Thoracic aorta (tissue), 2 donors: ENCODE results near the gene ERG. TPM values are rescaled to one million over a fixed set of nuclear protein-coding genes. Genes with fewer than 3 reads are reported as not detected.

ENCODE experiments used
- ATAC-seq: fragments of 150-250 bp; one replicate; pipeline ENCODE4 v1.8.0; 2017; ENCODE audit warnings: low read depth; ENCODE audit not compliant: insufficient number of reproducible peaks, low FRiP score
- DNase-seq: peaks from one replicate; pipeline ENCODE4 v3.0.0-alpha.2; 2020; ENCODE audit warnings: low spot score
- H3K27ac ChIP-seq, 2 donors: fragments of 200-600 bp; sonication (generic); 1 replicate in 1 of 2; 2 replicates in 1 of 2; pipeline ENCODE4 v1.5.1; 2016; ENCODE audit warnings: mild to moderate bottlenecking in 2 of 2, moderate library complexity in 2 of 2
- H3K27me3 ChIP-seq: fragments of 200-600 bp; sonication (generic); replicated peaks from 2 replicates; pipeline ENCODE4 v1.6.0; 2016; ENCODE audit warnings: mild to moderate bottlenecking; ENCODE audit not compliant: insufficient read depth
- H3K36me3 ChIP-seq: fragments of 200-600 bp; sonication (generic); one replicate; pipeline ENCODE4 v1.5.1; 2016
- H3K4me1 ChIP-seq, 2 donors: fragments of 200-600 bp; sonication (generic); 1 replicate in 1 of 2; 2 replicates in 1 of 2; pipeline versions ENCODE4 v1.5.1 to v1.6.0; 2016; ENCODE audit warnings: low read depth in 2 of 2, mild to moderate bottlenecking in 1 of 2; ENCODE audit not compliant: control insufficient read depth in 1 of 2
- H3K4me3 ChIP-seq: fragments of 200-600 bp; sonication (generic); 2 replicates; pipeline ENCODE4 v1.5.1; 2016; ENCODE audit warnings: mild to moderate bottlenecking
- H3K9me3 ChIP-seq: fragments of 200-600 bp; sonication (generic); 2 replicates; pipeline ENCODE4 v1.5.1; 2016
- total RNA-seq, 2 donors: library from RNA; depleted of rRNA; stranded (reverse); fragments of >200 nt; gene quantifications; one replicate each; pipeline versions ENCODE4 v1.1.0 to v1.2.3, GENCODE V29; 2016
- TF ChIP-seq, protein P1 (sequence below): fragments of 200-600 bp; sonication (generic); IDR thresholded peaks from one replicate; pipeline ENCODE4 v1.5.1; 2019; ENCODE audit warnings: antibody characterized with exemption

ERG gene
- total RNA-seq, 2 donors from 2014 or later: 40.2 to 177 TPM

DNA sequence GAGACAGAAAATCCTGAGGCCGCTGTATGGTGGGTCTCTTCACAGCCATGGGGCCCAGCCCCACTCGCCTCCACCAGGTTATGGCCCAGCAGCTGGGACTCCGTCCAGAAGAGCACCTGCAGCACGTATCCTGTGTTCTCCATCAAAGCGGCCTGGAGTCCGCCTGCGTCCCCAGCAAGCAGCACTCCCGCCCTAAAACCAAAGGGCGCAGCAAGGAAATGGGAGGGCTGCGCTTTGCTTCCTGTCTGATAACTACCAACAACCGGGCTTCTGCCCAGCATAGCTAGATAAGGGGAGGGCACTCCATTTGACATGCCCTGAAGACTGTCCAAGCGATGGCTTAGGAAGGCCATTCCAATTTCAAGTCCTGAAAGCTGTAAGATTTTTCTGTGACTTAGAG lies 121.6 kb downstream of the ERG start:
- H3K36me3 ChIP-seq: no peaks in the 10 kb centered on the region
- no peak for DNase-seq
- no peaks in the 10 kb centered on the region for H3K27me3 ChIP-seq
- peak overlapping the region; percentile 56 to 83 for H3K27ac ChIP-seq
- TF ChIP-seq, protein P1, sequence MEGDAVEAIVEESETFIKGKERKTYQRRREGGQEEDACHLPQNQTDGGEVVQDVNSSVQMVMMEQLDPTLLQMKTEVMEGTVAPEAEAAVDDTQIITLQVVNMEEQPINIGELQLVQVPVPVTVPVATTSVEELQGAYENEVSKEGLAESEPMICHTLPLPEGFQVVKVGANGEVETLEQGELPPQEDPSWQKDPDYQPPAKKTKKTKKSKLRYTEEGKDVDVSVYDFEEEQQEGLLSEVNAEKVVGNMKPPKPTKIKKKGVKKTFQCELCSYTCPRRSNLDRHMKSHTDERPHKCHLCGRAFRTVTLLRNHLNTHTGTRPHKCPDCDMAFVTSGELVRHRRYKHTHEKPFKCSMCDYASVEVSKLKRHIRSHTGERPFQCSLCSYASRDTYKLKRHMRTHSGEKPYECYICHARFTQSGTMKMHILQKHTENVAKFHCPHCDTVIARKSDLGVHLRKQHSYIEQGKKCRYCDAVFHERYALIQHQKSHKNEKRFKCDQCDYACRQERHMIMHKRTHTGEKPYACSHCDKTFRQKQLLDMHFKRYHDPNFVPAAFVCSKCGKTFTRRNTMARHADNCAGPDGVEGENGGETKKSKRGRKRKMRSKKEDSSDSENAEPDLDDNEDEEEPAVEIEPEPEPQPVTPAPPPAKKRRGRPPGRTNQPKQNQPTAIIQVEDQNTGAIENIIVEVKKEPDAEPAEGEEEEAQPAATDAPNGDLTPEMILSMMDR: no peak
- ATAC-seq: no peak
- H3K4me3 ChIP-seq: peak overlapping the region; percentile 15
- H3K4me1 ChIP-seq: peaks cover 9 to 54% of the 10 kb centered on the region in 2 donors
- no peaks in the 10 kb centered on the region for H3K9me3 ChIP-seq

- TF ChIP-seq, protein P1: no peak
- Histone ChIP-seq H3K4me3 (peak overlapping the region; percentile 15), H3K27me3 (no peaks in the 10 kb centered on the region), H3K4me1 (peaks cover 9 to 50% of the 10 kb centered on the region in 2 donors), H3K36me3 (no peaks in the 10 kb centered on the region), H3K27ac (peak overlapping the region; percentile 56 to 83), H3K9me3 (no peaks in the 10 kb centered on the region)
- ATAC-seq: no peak
- no peak for DNase-seq
These were observed 122.0 kb downstream of the ERG start for GRCh38 chr21:38376235-38376634.

DNA sequence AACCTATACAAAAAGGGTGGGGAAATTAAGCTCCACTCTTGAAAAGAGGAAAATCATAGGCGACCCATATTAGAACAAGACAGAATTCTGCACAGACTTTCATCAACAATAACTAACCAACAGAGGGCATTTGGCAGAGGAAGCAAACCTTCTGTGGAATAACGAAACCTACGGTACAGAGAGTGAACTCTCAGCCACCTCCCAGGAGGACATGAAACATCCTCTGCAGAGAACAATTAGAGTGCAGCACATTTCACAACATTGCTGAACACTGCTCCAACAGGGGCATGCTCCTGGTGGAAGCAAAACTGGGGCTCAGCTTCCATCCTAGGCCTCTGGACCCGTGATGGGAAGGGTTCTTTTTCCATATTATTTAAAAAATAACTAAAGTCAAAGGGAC lies 130.6 kb downstream of the ERG start:
- Histone ChIP-seq H3K27ac (no peak overlapping the region), H3K9me3 (no peaks in the 10 kb centered on the region), H3K4me1 (no peaks in the 10 kb centered on the region), H3K36me3 (no peaks in the 10 kb centered on the region), H3K4me3 (no peak overlapping the region), H3K27me3 (no peaks in the 10 kb centered on the region)
- no peak for ATAC-seq
- TF ChIP-seq, protein P1: no peak
- DNase-seq: no peak

DNA sequence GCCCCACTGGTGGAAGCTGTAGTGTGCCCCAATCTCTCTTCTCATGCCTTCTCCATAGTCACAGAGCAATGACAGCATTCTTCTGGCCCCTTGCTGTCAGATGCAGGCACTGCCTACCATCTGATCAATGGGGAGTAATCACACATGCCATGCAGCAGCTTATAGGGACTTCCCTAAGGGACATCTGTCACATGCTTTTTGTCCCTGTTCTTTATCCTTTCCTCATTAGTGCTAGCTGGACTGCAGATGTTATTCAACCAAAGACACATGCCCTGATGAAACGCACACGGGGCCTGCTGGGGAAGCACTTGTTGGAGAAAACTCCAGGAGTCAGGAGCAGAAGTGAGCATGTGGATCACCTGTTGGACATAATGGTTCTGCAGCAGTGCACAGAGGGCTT lies 132.8 kb downstream of the ERG start:
- no peaks in the 10 kb centered on the region for H3K9me3 ChIP-seq
- ATAC-seq (no peak), DNase-seq (no peak)
- H3K4me3 ChIP-seq: no peak overlapping the region
- TF ChIP-seq, protein P1: no peak
- H3K36me3 ChIP-seq: no peaks in the 10 kb centered on the region
- H3K27me3 ChIP-seq: no peaks in the 10 kb centered on the region
- no peak overlapping the region for H3K27ac ChIP-seq
- H3K4me1 ChIP-seq: no peaks in the 10 kb centered on the region

DNA sequence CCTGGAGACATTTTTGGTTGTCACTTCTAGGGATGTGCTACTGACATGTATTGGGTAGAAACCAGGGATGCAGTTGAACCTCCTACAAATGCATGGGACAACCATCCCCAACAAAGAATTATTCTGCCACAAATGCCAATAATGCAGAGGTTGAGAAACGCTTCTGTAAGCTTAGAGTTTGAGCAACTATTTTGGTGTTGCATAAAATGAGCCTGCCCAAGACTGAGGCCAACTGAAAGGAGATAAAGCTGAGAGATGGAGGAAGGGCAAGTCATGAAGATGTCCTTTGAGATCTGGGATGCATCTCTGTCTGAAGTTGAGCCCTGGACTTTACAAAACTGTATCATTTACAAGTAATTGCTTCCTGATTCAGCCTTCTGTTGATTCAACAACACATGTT lies 134.6 kb downstream of the ERG start:
- Histone ChIP-seq H3K36me3 (no peaks in the 10 kb centered on the region), H3K9me3 (no peaks in the 10 kb centered on the region), H3K4me1 (no peaks in the 10 kb centered on the region), H3K27me3 (no peaks in the 10 kb centered on the region), H3K27ac (no peak overlapping the region), H3K4me3 (no peak overlapping the region)
- TF ChIP-seq, protein P1: no peak
- ATAC-seq: no peak
- no peak for DNase-seq
